ENCODE results near the gene ZNF391.

GRCh38 chr6:27442932-27443331 lies 54.4 kb downstream of the ZNF391 start:
- TF ChIP-seq CTCF (IDR thresholded peaks at IDR 0.05; ENCODE audit: insufficient read depth, low read length) (no peak), REST (IDR thresholded peaks at IDR 0.05; ENCODE audit: insufficient replicate concordance, low read depth) (no peak), POLR2AphosphoS5 (IDR thresholded peaks at IDR 0.05; ENCODE audit: low read depth) (no peak)
